Pancreas (tissue), 10 donors: ENCODE measurements around the gene FAM222A. TPM values are rescaled to one million over a fixed set of nuclear protein-coding genes. Genes with fewer than 3 reads are reported as not detected.

Experiments used
- ATAC-seq, 4 donors: fragments of 200-7000 bp; cut with Tn5 transposase; one replicate each; pipeline versions ENCODE4 v1.8.0 to v1.9.1; 2020; ENCODE audit warnings: mild to moderate bottlenecking in 4 of 4, moderate library complexity in 4 of 4
- DNase-seq, 6 donors: peaks; one replicate each; pipeline ENCODE4 v3.0.0-alpha.2; 2020
- FAIRE-seq: peaks from 2 replicates; lab custom pipeline; 2012; peaks lifted over from hg19 to GRCh38; lab: Jason Lieb, UNC
- H3K27ac ChIP-seq, 4 donors: fragments of 200-600 bp; sonication (generic); 1 replicate in 3 of 4; 2 replicates in 1 of 4; pipeline versions ENCODE4 v1.5.0 to v1.8.0; 2020
- H3K27me3 ChIP-seq, 4 donors: fragments of 200-600 bp; one replicate each; pipeline ENCODE4 v1.8.0; 2021
- H3K36me3 ChIP-seq, 3 donors: fragments of 200-600 bp; sonication (generic) in 1 of 3; one replicate each; pipeline versions ENCODE4 v1.5.0 to v1.8.0; 2020 to 2021
- H3K4me1 ChIP-seq, 3 donors: fragments of 200-600 bp; one replicate each; pipeline ENCODE4 v1.8.0; 2021
- H3K4me3 ChIP-seq, 4 donors: fragments of 200-600 bp; sonication (generic) in 2 of 4; one replicate each; pipeline versions ENCODE4 v1.5.0 to v1.8.0; 2020 to 2021
- H3K9me3 ChIP-seq, 4 donors: fragments of 200-600 bp; one replicate each; pipeline ENCODE4 v1.8.0; 2021
- CTCF ChIP-seq, 4 donors: fragments of 200-600 bp; sonication (generic) in 3 of 4; IDR thresholded peaks; one replicate each; pipeline versions ENCODE4 v1.5.0 to v1.8.0; 2021; ENCODE audit warnings: antibody characterized with exemption in 4 of 4
- WGBS, 2 donors: extraction: QIAGEN DNeasy Blood & Tissue Kit; methylation state at CpG; one replicate each; pipeline ENCODE4 v1.1.7; 2013; 5-methylcytosine and 5-hydroxymethylcytosine counted together
- intact Hi-C, 3 donors: fragments of 100-400 bp; cut with DNase I; formaldehyde crosslinking; loops; one replicate each; pipeline versions ENCODE4 v1.11.1 to v1.14.2; 2022
- polyA plus RNA-seq, 2 donors: library from polyadenylated mRNA; stranded (reverse); fragments of 200-250 nt; gene quantifications; one replicate each; pipeline ENCODE4 v1.2.3, GENCODE V29; 2013
- total RNA-seq, 6 donors: library from RNA; stranded (reverse); fragmentation: NEBNext Ultra II Directional in 4 of 6; extraction: Animal tissue kit (Norgen Biotek cat#: 25700) in 4 of 6; gene quantifications; one replicate each; pipeline versions ENCODE4 v1.2.1 to v1.2.4, GENCODE V29; 2021 to 2023
- donor health status: healthy with polysubstance abuse.
- donor health status: DM: no; HTN: no; CAD: no; lungs with moderate emphysema.
- donor health status: DM: no; HTN: no; CAD: no.
- donor health status: control.
- donor health status: control.
- donor health status: Bipolar disorder and iron deficiency.
- donor health status: DM: yes; HTN: yes; CAD: no.
- donor health status: DM: no; HTN: no; CAD: no.
- donor health status: DM: no; HTN: no; CAD: no.
- donor health status: DM: yes; HTN: yes; CAD: no.

Gene FAM222A
- total and polyA plus RNA-seq, 8 donors, result 2.1 to 14.6 (median 3.8) TPM

DNA sequence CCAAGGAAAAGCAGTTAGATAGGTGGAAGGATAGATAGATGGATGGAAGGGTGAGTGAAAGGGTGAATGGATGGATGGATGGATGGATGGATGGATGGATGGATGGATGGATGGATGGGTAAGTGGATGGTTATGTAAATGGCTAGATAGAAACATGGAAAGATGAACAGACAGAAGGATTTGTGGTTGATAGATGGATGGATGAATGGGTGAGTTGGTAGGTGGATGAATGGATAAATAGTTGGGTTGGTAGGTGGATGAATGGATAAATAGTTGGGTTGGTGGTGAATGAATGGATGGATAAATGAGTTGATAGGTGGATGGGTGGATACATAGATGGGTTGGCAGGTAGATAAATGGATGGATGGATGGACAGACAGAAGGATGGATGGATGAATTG lies 30.3 kb upstream of the FAM222A start:
- intact Hi-C loops, result no loop called here
- Histone ChIP-seq H3K36me3 (no peaks in the 10 kb centered on the region), H3K9me3 (no peaks in the 10 kb centered on the region), H3K4me1 (no peaks in the 10 kb centered on the region), H3K27me3 (no peaks in the 10 kb centered on the region), H3K27ac (no peak overlapping the region), H3K4me3 (no peak overlapping the region)
- ATAC-seq, result no peak
- TF ChIP-seq CTCF (IDR thresholded peaks at IDR 0.05), result no peak
- no peak for DNase-seq
- FAIRE-seq, result no peak

- no peak overlapping the region for H3K4me3 ChIP-seq
- no peaks in the 10 kb centered on the region for H3K36me3 ChIP-seq
- DNase-seq (peak in 2 of 6 donors; percentile 11 to 31), FAIRE-seq (no peak), ATAC-seq (peak; percentile 68 to 92 (median 81))
- H3K9me3 ChIP-seq, result no peaks in the 10 kb centered on the region
- TF ChIP-seq CTCF (IDR thresholded peaks at IDR 0.05), result no peak
- H3K27ac ChIP-seq, result peak overlapping the region; percentile 47 to 64 (median 56)
- H3K27me3 ChIP-seq, result no peaks in the 10 kb centered on the region
- 61 to 66% methylated on average over 10 of the region's 10 CpGs for WGBS, 2 donors
- intact Hi-C loops, result no loop called here
- no peaks in the 10 kb centered on the region for H3K4me1 ChIP-seq
Observed at GRCh38 chr12:109685574-109686447, 27.8 kb upstream of the FAM222A start.

DNA sequence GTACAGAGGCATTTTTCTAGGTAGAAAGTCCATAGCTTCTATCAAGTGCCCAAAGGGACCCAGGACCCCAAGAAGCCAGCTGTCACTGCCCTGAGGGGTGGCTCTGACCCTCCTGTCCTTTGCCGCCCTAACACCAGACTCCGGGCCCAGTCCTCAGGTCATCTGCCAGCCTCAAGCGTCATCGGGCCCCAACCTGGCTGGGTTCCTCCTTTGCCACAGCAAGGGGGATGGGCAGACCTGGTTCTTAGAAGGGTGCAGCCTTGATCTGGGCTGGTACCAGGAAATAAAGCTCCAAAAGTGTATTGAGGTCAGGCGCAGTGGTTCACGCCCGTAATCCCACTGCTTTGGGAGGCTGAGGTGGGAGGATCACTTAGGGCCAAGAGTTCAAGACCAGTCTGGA lies 27.1 kb upstream of the FAM222A start:
- WGBS, 2 donors, result 80% methylated on average over 7 of the region's 7 CpGs
- intact Hi-C loops, result no loop called here
- TF ChIP-seq CTCF (IDR thresholded peaks at IDR 0.05), result no peak
- FAIRE-seq (no peak), DNase-seq (peak in 1 of 6 donors; percentile 23), ATAC-seq (peak in 3 of 4 donors; percentile 32 to 56 (median 45))
- Histone ChIP-seq H3K27me3 (no peaks in the 10 kb centered on the region), H3K27ac (peak overlapping the region; percentile 47 to 64 (median 56)), H3K36me3 (no peaks in the 10 kb centered on the region), H3K4me1 (no peaks in the 10 kb centered on the region), H3K9me3 (no peaks in the 10 kb centered on the region), H3K4me3 (no peak overlapping the region)

GRCh38 chr12:109687250-109687649 lies 26.4 kb upstream of the FAM222A start:
- FAIRE-seq (no peak), DNase-seq (no peak), ATAC-seq (no peak)
- TF ChIP-seq CTCF (IDR thresholded peaks at IDR 0.05), result no peak
- no peaks in the 10 kb centered on the region for H3K27me3 ChIP-seq
- no peaks in the 10 kb centered on the region for H3K9me3 ChIP-seq
- H3K36me3 ChIP-seq, result no peaks in the 10 kb centered on the region
- intact Hi-C loops, result no loop called here
- peak overlapping the region in 1 of 4 donors; percentile 47 for H3K27ac ChIP-seq
- H3K4me1 ChIP-seq, result no peaks in the 10 kb centered on the region
- 67 to 69% methylated on average over 6 of the region's 6 CpGs for WGBS, 2 donors
- no peak overlapping the region for H3K4me3 ChIP-seq

GRCh38 chr12:109689426-109689825 lies 24.2 kb upstream of the FAM222A start:
- FAIRE-seq (no peak), ATAC-seq (no peak), DNase-seq (no peak)
- Histone ChIP-seq H3K36me3 (no peaks in the 10 kb centered on the region), H3K9me3 (no peaks in the 10 kb centered on the region), H3K4me1 (no peaks in the 10 kb centered on the region), H3K27me3 (no peaks in the 10 kb centered on the region), H3K27ac (no peak overlapping the region), H3K4me3 (no peak overlapping the region)
- no peak for TF ChIP-seq CTCF (IDR thresholded peaks at IDR 0.05)
- 90 to 91% methylated on average over 3 of the region's 3 CpGs for WGBS, 2 donors
- intact Hi-C loops, result no loop called here
